Uterus (tissue), 2 donors: ENCODE results near the gene TBC1D10A.

Experiments used
- CTCF ChIP-seq, 4 experiments: fragments of 200-600 bp in 2 of 4; fragments of 450-650 bp in 2 of 4; sonication (generic) in 2 of 4; IDR thresholded peaks; one replicate each; pipeline ENCODE4 v1.5.1; 2016 to 2019; ENCODE audit warnings: antibody characterized with exemption in 4 of 4, mild to moderate bottlenecking in 2 of 4, moderate library complexity in 1 of 4
- POLR2A ChIP-seq, 2 donors: fragments of 450-650 bp; IDR thresholded peaks; one replicate each; pipeline ENCODE4 v1.6.1; 2016; ENCODE audit warnings: antibody characterized with exemption in 2 of 2, mild to moderate bottlenecking in 1 of 2, moderate library complexity in 1 of 2

GRCh38 chr22:30365891-30366290, 39.1 kb upstream of the TBC1D10A start:
- TF ChIP-seq CTCF (IDR thresholded peaks at IDR 0.05) (no peak), POLR2A (IDR thresholded peaks at IDR 0.05) (no peak)
